Suprapubic skin (tissue), 4 donors: ENCODE results near the gene NR1H2. TPM values are rescaled to one million over a fixed set of nuclear protein-coding genes. Genes with fewer than 3 reads are reported as not detected.

Experiments used
- DNase-seq, 2 donors: peaks; one replicate each; pipeline ENCODE4 v3.0.0-alpha.2; 2019; ENCODE audit warnings: low spot score in 2 of 2
- H3K27ac ChIP-seq: fragments of 200-600 bp; sonication (generic); one replicate; pipeline ENCODE4 v1.5.1; 2019
- H3K27me3 ChIP-seq: fragments of 200-600 bp; sonication (generic); one replicate; pipeline ENCODE4 v1.5.1; 2019
- H3K36me3 ChIP-seq: fragments of 200-600 bp; sonication (generic); one replicate; pipeline ENCODE4 v1.5.1; 2019
- H3K4me1 ChIP-seq: fragments of 200-600 bp; sonication (generic); one replicate; pipeline ENCODE4 v1.5.1; 2019
- H3K4me3 ChIP-seq: fragments of 200-600 bp; sonication (generic); one replicate; pipeline ENCODE4 v1.5.1; 2019; ENCODE audit warnings: mild to moderate bottlenecking
- H3K9me3 ChIP-seq: fragments of 200-600 bp; sonication (generic); one replicate; pipeline ENCODE4 v1.5.1; 2019
- EP300 ChIP-seq: sonication (generic); formaldehyde crosslinking; IDR thresholded peaks from one replicate; pipeline ENCODE4 v1.6.1; 2017; ENCODE audit warnings: antibody characterized with exemption
- POLR2A ChIP-seq, 2 donors: fragments of 450-650 bp; IDR thresholded peaks; one replicate each; pipeline ENCODE4 v1.6.1; 2017; ENCODE audit warnings: antibody characterized with exemption in 2 of 2, mild to moderate bottlenecking in 2 of 2, moderate library complexity in 2 of 2
- POLR2AphosphoS5 ChIP-seq, 3 donors: sonication (generic); formaldehyde crosslinking; IDR thresholded peaks; one replicate each; pipeline ENCODE4 v1.6.1; 2017; ENCODE audit warnings: antibody characterized with exemption in 3 of 3
- WGBS: methylation state at CpG from one replicate; pipeline ENCODE4 v1.1.5; 2018; 5-methylcytosine and 5-hydroxymethylcytosine counted together
- total RNA-seq, 4 donors: library from RNA; depleted of rRNA; stranded (reverse); fragments of >200 nt; gene quantifications; one replicate each; pipeline ENCODE4 v1.1.0, GENCODE V29; 2016
- TF ChIP-seq, protein P1 (sequence below), 2 donors: fragments of 200-600 bp in 1 of 2; fragments of 450-650 bp in 1 of 2; sonication (generic) in 1 of 2; IDR thresholded peaks; one replicate each; pipeline ENCODE4 v1.5.1; 2016 to 2019; ENCODE audit warnings: antibody characterized with exemption in 2 of 2, mild to moderate bottlenecking in 1 of 2, moderate library complexity in 1 of 2

The NR1H2 gene
- total RNA-seq, 4 donors from 2014 or later, result 80.6 to 94.7 (median 88.9) TPM

DNA sequence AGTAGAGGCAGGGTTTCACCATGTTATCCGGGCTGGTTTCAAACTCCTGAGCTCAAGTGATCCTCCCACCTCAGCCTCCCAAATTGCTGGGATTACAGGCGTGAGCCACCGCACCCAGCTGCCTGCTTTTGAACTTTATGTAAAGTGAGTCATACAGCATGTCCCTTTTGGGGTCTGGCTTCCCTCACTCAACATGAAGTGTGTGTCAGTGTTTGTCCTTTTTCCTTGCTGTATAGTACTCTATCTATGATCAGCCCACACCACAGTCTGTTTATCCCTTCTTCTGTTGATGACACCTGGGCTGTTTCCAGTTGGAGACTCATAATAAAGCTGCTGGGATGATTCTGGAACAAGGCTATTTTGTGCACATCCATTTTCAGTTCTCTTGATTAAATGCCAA, 44.6 kb downstream of the NR1H2 start:
- no peaks in the 10 kb centered on the region for H3K36me3 ChIP-seq
- 75% methylated on average over 3 of the region's 3 CpGs for WGBS
- H3K9me3 ChIP-seq, result no peaks in the 10 kb centered on the region
- TF ChIP-seq, protein P1, sequence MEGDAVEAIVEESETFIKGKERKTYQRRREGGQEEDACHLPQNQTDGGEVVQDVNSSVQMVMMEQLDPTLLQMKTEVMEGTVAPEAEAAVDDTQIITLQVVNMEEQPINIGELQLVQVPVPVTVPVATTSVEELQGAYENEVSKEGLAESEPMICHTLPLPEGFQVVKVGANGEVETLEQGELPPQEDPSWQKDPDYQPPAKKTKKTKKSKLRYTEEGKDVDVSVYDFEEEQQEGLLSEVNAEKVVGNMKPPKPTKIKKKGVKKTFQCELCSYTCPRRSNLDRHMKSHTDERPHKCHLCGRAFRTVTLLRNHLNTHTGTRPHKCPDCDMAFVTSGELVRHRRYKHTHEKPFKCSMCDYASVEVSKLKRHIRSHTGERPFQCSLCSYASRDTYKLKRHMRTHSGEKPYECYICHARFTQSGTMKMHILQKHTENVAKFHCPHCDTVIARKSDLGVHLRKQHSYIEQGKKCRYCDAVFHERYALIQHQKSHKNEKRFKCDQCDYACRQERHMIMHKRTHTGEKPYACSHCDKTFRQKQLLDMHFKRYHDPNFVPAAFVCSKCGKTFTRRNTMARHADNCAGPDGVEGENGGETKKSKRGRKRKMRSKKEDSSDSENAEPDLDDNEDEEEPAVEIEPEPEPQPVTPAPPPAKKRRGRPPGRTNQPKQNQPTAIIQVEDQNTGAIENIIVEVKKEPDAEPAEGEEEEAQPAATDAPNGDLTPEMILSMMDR (IDR thresholded peaks at IDR 0.05), result no peak
- TF ChIP-seq POLR2A (IDR thresholded peaks at IDR 0.05) (no peak), POLR2AphosphoS5 (IDR thresholded peaks at IDR 0.05) (no peak), EP300 (no peak)
- no peak for DNase-seq
- H3K27ac ChIP-seq, result no peak overlapping the region
- H3K4me1 ChIP-seq, result peaks cover 11% of the 10 kb centered on the region
- peaks cover 63% of the 10 kb centered on the region for H3K27me3 ChIP-seq
- no peak overlapping the region for H3K4me3 ChIP-seq

DNA sequence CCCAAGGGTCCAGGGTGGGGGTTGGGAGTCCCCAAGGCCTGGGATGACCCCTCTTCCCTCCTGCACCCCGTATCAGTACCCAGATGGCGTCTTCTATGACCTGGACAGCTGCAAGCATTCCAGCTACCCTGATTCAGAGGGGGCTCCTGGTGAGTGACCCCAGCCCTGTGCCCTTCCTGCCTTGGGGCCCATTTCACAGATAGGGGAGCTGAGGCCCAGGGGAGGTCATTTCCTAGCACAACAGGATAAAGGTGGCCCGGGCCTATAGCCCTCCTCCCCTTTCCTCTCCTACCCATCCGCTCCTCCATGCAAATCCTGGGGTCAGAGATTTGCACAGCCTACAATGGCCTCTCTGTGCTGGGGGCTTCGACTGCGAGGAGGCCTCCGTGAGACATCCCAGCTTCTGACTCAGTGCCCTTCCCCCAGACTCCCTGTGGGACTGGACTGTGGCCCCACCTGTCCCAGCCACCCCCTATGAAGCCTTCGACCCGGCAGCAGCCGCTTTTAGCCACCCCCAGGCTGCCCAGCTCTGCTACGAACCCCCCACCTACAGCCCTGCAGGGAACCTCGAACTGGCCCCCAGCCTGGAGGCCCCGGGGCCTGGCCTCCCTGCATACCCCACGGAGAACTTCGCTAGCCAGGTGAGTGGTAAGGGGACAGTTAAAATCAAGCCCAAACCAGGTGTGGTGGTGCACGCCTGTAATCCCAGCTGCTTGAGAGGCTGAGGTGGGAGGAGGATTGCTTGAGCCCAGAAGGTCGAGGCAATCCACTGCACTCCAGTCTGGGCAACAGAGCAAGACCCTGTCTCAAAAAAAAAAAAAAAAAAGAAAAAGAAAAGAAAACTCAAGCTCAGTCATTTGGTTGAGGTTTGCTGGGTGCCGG, 46.4 kb downstream of the NR1H2 start:
- no peaks in the 10 kb centered on the region for H3K36me3 ChIP-seq
- no peak overlapping the region for H3K27ac ChIP-seq
- DNase-seq, result no peak
- H3K27me3 ChIP-seq, result peaks cover 49% of the 10 kb centered on the region
- H3K9me3 ChIP-seq, result no peaks in the 10 kb centered on the region
- no peak overlapping the region for H3K4me3 ChIP-seq
- WGBS, result 87% methylated on average over 15 of the region's 18 CpGs
- TF ChIP-seq POLR2AphosphoS5 (IDR thresholded peaks at IDR 0.05) (no peak), EP300 (no peak), POLR2A (IDR thresholded peaks at IDR 0.05) (no peak)
- TF ChIP-seq, protein P1 (IDR thresholded peaks at IDR 0.05), result no peak
- H3K4me1 ChIP-seq, result peaks cover 12% of the 10 kb centered on the region

DNA sequence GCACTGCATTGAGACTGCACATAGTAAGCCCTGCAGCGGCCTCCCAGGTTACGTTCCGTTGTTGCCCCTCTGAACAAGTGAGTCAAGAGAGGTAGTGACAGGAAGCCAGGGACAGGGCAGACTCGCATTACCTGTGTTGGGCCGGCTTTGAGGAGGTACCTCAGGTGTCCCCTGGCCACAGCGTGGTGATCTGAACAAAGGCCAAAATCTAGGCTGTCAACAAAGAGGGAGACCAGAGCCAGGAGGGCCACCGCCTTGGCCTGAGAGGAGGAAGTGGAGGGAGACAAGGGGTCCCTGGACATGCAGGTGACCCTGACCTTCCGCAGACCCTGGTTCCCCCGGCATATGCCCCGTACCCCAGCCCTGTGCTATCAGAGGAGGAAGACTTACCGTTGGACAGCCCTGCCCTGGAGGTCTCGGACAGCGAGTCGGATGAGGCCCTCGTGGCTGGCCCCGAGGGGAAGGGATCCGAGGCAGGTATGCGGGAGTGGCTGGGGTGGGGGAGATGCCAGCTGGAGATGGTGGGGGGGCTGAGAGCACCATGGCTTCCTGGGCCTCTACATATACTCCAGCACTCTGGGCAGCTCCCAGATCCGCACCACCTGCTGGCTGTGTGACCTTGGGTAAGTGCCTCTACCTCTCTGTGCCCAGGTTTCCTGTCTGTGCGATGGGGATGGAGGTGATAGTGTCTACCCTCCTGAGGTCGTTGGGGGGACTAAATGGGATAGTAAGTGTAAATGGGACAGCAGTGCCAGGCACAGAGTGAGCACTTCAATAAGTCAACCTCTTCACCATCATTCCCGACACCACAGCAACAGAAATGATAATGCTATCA, 47.2 kb downstream of the NR1H2 start:
- H3K36me3 ChIP-seq, result no peaks in the 10 kb centered on the region
- H3K9me3 ChIP-seq, result no peaks in the 10 kb centered on the region
- TF ChIP-seq, protein P1 (IDR thresholded peaks at IDR 0.05), result no peak
- TF ChIP-seq POLR2AphosphoS5 (IDR thresholded peaks at IDR 0.05) (no peak), POLR2A (IDR thresholded peaks at IDR 0.05) (no peak), EP300 (no peak)
- H3K4me3 ChIP-seq, result no peak overlapping the region
- peaks cover 16% of the 10 kb centered on the region for H3K4me1 ChIP-seq
- WGBS, result 80% methylated on average over 19 of the region's 22 CpGs
- peaks cover 41% of the 10 kb centered on the region for H3K27me3 ChIP-seq
- no peak overlapping the region for H3K27ac ChIP-seq
- no peak for DNase-seq

DNA sequence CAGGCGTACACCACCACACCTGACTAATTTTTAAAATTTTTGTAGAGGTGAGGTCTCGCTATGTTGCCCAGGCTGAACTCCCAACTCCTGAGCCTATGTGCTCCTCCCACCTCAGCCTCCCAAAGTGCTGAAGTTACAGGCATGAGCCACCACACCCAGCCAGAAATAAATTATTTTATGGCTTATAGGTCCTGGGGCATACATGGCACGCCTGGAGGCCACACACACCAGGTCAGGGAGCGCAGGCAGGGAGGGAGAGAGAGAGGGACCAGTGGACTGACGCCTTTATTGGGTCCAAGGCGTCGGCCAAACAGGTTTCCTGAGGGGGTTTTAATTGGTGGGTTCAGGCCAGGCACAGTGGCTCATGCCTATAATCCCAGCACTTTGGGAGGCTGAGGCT, 49.3 kb downstream of the NR1H2 start:
- Histone ChIP-seq H3K4me3 (no peak overlapping the region), H3K27me3 (peaks cover 22% of the 10 kb centered on the region), H3K36me3 (no peaks in the 10 kb centered on the region), H3K9me3 (no peaks in the 10 kb centered on the region), H3K27ac (no peak overlapping the region), H3K4me1 (peaks cover 9% of the 10 kb centered on the region)
- WGBS, result 81% methylated on average over 7 of the region's 7 CpGs
- TF ChIP-seq, protein P1 (IDR thresholded peaks at IDR 0.05), result no peak
- TF ChIP-seq EP300 (no peak), POLR2A (IDR thresholded peaks at IDR 0.05) (no peak), POLR2AphosphoS5 (IDR thresholded peaks at IDR 0.05) (no peak)
- no peak for DNase-seq
